Cardiac fibroblast (primary cell): ENCODE results near the gene RHBDD1.
A peak's percentile ranks its signal among the peaks of the same experiment; 100 is the strongest.

Experiments
- DNase-seq, 2 donors: peaks; one replicate each; pipeline versions ENCODE4 v3.0.0 to v3.0.0-alpha.2; 2010; ENCODE audit warnings: low read depth in 2 of 2
- H3K4me3 ChIP-seq, 2 donors: replicated peaks in 1 of 2; 1 replicate in 1 of 2; 2 replicates in 1 of 2; pipeline ENCODE4 v1.5.1; 2011; ENCODE audit warnings: low read depth in 2 of 2, low read length in 2 of 2, mild to moderate bottlenecking in 2 of 2, moderate library complexity in 1 of 2
- CTCF ChIP-seq: IDR thresholded peaks from one replicate; pipeline ENCODE4 v1.5.1; 2011; ENCODE audit warnings: low read depth, mild to moderate bottlenecking, low read length, inconsistent platforms

The RHBDD1 gene

GRCh38 chr2:226873826-226874225, 38.0 kb downstream of the RHBDD1 start:
- no peak for TF ChIP-seq CTCF
- DNase-seq, result no peak
- no peak overlapping the region for H3K4me3 ChIP-seq

- TF ChIP-seq CTCF, result no peak
- H3K4me3 ChIP-seq, result no peak overlapping the region
- no peak for DNase-seq
Observed at GRCh38 chr2:226874749-226875148, 38.9 kb downstream of the RHBDD1 start.

GRCh38 chr2:226875438-226876225, 39.8 kb downstream of the RHBDD1 start:
- DNase-seq, result no peak
- H3K4me3 ChIP-seq, result no peak overlapping the region
- no peak for TF ChIP-seq CTCF

GRCh38 chr2:226877491-226877890, 41.6 kb downstream of the RHBDD1 start:
- DNase-seq, result no peak

GRCh38 chr2:226881287-226881686, 45.4 kb downstream of the RHBDD1 start:
- TF ChIP-seq CTCF, result no peak
- no peak for DNase-seq
- H3K4me3 ChIP-seq, result no peak overlapping the region

More at GRCh38 chr2:226877491-226877890, 41.6 kb downstream of the RHBDD1 start:
- TF ChIP-seq CTCF, result no peak
- H3K4me3 ChIP-seq, result no peak overlapping the region

GRCh38 chr2:226882606-226883005, 46.8 kb downstream of the RHBDD1 start:
- TF ChIP-seq CTCF, result no peak
- no peak overlapping the region for H3K4me3 ChIP-seq
- DNase-seq, result peak in 1 of 2 donors; percentile 43
